H1 (cell line): Measurements from ENCODE around the gene LPAR6. TPM values are rescaled to one million over a fixed set of nuclear protein-coding genes. Genes with fewer than 3 reads are reported as not detected.

Experiments used
- TAF7 ChIP-seq: optimal IDR thresholded peaks from 2 replicates; pipeline ENCODE3; 2011; ENCODE audit warnings: low read depth, mild to moderate bottlenecking, inconsistent platforms, low read length, moderate library complexity, borderline replicate concordance
- polyA plus RNA-seq, 7 experiments: library from polyadenylated mRNA; depleted of rRNA in 3 of 7; stranded (reverse) in 5 of 7; unstranded in 2 of 7; fragments of >200 nt in 5 of 7; fragments of 200-250 nt in 2 of 7; gene quantifications; 1 replicate in 5 of 7; 2 replicates in 1 of 7; 4 replicates in 1 of 7; pipeline versions ENCODE4 v1.2.1 to v1.2.3, GENCODE V29; 2011 to 2013; ENCODE audit warnings: missing spikeins in 2 of 7, mixed read lengths in 2 of 7
- total RNA-seq: library from RNA; stranded (reverse); fragmentation: NEBNext Ultra II Directional; extraction: Animal tissue kit (Norgen Biotek cat#: 25700); gene quantifications from 2 replicates; pipeline ENCODE4 v1.2.1, GENCODE V29; 2021

Gene LPAR6
- total and polyA plus RNA-seq, 2 of the 8 experiments (the other 6 are each of a cell fraction or from before 2014, with no cell fraction given): 0.50 to 0.97 TPM

GRCh38 chr13:48402325-48402932, 10.5 kb downstream of the LPAR6 start (continued):
- TF ChIP-seq TAF7: no peak
- TF ChIP-seq, all 59 proteins: peak for 0
